Fibroblast of skin of back (primary cell): ENCODE measurements around the gene ATPAF1.
"Not testable (repeated sequence)": the region's sequence is repeated elsewhere in the genome, so short reads cannot be mapped to it uniquely, and the experiment has no call there.

ENCODE experiments used
- DNase-seq: peaks from one replicate; pipeline ENCODE4 v3.0.0-alpha.2; 2013

Gene ATPAF1

GRCh38 chr1:46681333-46682034 is 13.3 kb upstream of the ATPAF1 start:
- DNase-seq: no peak

- no peak for DNase-seq
These were observed 11.8 kb upstream of the ATPAF1 start for GRCh38 chr1:46679789-46680573.

GRCh38 chr1:46677339-46677738 is 9.2 kb upstream of the ATPAF1 start:
- no peak for DNase-seq

- DNase-seq: no peak
These were observed 8.4 kb upstream of the ATPAF1 start for GRCh38 chr1:46676531-46676930.

- no peak for DNase-seq
These were observed 7.6 kb upstream of the ATPAF1 start for GRCh38 chr1:46675549-46676314.

GRCh38 chr1:46673749-46674182 is 5.6 kb upstream of the ATPAF1 start:
- peak; percentile 72 for DNase-seq

- DNase-seq: no peak
These were observed 4.5 kb upstream of the ATPAF1 start for GRCh38 chr1:46672696-46673095.

- no peak for DNase-seq
These were observed 3.4 kb upstream of the ATPAF1 start, which contains the start of gene TEX38 for GRCh38 chr1:46671554-46671953. TEX38 (plus strand) TSS chr1:46671854; CDS start chr1:46671935, 81 bp downstream.

- DNase-seq: no peak
These were observed 2.0 kb upstream of the ATPAF1 start for GRCh38 chr1:46670134-46670533.

- DNase-seq: no peak
These were observed 2.2 kb downstream of the ATPAF1 start for GRCh38 chr1:46665983-46666382.

GRCh38 chr1:46662919-46663318 is 5.2 kb downstream of the ATPAF1 start:
- not testable (repeated sequence) for DNase-seq

GRCh38 chr1:46660116-46660515 is 8.0 kb downstream of the ATPAF1 start:
- DNase-seq: not testable (repeated sequence)

- no peak for DNase-seq
These were observed 8.8 kb downstream of the ATPAF1 start for GRCh38 chr1:46659307-46659870.

GRCh38 chr1:46657775-46658174 is 10.4 kb downstream of the ATPAF1 start:
- no peak for DNase-seq

GRCh38 chr1:46656643-46657042 is 11.5 kb downstream of the ATPAF1 start:
- DNase-seq: no peak

GRCh38 chr1:46655848-46656247 is 12.3 kb downstream of the ATPAF1 start:
- no peak for DNase-seq

GRCh38 chr1:46654698-46655097 is 13.5 kb downstream of the ATPAF1 start:
- DNase-seq: not testable (repeated sequence)

GRCh38 chr1:46654012-46654411 is 14.2 kb downstream of the ATPAF1 start:
- no peak for DNase-seq

GRCh38 chr1:46653405-46653958 is 14.7 kb downstream of the ATPAF1 start:
- DNase-seq: no peak

GRCh38 chr1:46652321-46653100 is 15.7 kb downstream of the ATPAF1 start:
- no peak for DNase-seq

GRCh38 chr1:46651152-46651551 is 17.0 kb downstream of the ATPAF1 start:
- not testable (repeated sequence) for DNase-seq

GRCh38 chr1:46650491-46650890 is 17.7 kb downstream of the ATPAF1 start:
- no peak for DNase-seq
